ENCODE data around the gene FMN1.
A peak's percentile ranks its signal among the peaks of the same experiment; 100 is the strongest.

FMN1 gene

DNA sequence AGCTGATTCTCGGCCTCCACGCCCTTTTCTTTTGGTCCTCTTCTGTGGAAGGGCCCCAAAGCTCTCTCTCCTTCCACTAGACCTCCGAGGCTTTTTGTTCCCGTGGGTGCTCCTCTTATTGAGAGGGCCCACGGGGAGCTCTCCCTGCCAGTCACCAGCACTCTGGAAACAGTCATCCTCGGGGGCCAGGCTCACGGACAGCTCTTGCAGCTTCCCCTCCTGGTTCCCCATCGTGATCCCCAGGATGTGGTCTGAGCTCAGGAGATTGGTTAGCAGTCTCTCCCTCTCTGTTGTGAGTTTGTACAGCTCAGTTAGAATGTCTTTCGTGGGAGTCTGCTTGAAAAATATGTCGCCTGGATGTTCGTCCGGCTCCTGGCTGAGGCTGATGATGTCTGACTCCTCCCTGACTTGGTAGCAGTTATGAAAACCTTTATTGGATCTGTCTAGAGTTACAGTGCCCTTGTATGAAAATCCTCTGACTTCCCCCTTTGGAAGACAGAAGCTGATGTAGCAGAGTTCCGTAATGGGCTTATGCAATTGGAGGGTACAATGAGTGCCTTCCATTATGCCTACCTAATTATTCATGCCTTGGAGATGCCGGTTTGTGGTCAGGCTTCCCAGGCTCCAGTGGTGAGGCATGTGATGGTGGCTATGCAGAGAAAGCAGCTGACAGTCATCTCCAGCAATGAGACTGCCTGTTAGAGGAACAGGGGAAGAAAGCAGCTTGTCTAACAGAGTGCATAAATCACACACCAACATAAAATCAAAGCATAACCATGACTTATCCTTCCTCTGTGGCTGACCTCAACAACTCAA, 40.0 kb downstream of the FMN1 start:
- H3K23ac ChIP-seq (ENCODE audit: low read length): no peak overlapping the region
- DNase-seq: peak; percentile 57 to 67
- no peaks in the 10 kb centered on the region for H3K9me3 ChIP-seq (ENCODE audit: insufficient read depth, low read depth, low read length)
- no peak overlapping the region for H3K14ac ChIP-seq (ENCODE audit: low read length)
- no CpG with 5 or more reads among the region's 14 CpGs for WGBS (ENCODE audit: extremely low coverage, insufficient coverage, insufficient read length)
- no peaks in the 10 kb centered on the region for H3K36me3 ChIP-seq (ENCODE audit: control insufficient read depth in 1 of 2, insufficient read depth in 2 of 2, low read length in 2 of 2)
- H2BK12ac ChIP-seq (ENCODE audit: low read length): peak overlapping the region; percentile 13
- H2BK5ac ChIP-seq (ENCODE audit: low read depth, low read length, poor library complexity): no peak overlapping the region
- H3K79me1 ChIP-seq (ENCODE audit: low read length): peaks cover 15% of the 10 kb centered on the region
- H2AFZ ChIP-seq (ENCODE audit: insufficient read depth, low read length, poor library complexity): no peak overlapping the region
- no peak overlapping the region for H3K4ac ChIP-seq (ENCODE audit: low read depth, low read length)
- no peak overlapping the region for H2AK5ac ChIP-seq (ENCODE audit: low read length)
- no peak overlapping the region for H3K4me3 ChIP-seq (ENCODE audit: low read depth, low read length)
- no peak overlapping the region for H4K12ac ChIP-seq (ENCODE audit: low read depth, low read length)
- no peak overlapping the region for H3K4me2 ChIP-seq (ENCODE audit: low read length)
- no peak overlapping the region for H4K8ac ChIP-seq (ENCODE audit: low read depth, low read length)
- peak overlapping the region; percentile 33 for H4K91ac ChIP-seq (ENCODE audit: low read depth, low read length)
- H3K4me1 ChIP-seq (ENCODE audit: control insufficient read depth in 1 of 2, insufficient read depth in 2 of 2, low read length in 2 of 2): peaks cover 7 to 15% of the 10 kb centered on the region in 2 experiments
- no peak overlapping the region for H3K9ac ChIP-seq (ENCODE audit: low read length)
- H3K27me3 ChIP-seq (ENCODE audit: insufficient read depth, low read length): no peaks in the 10 kb centered on the region
- no peaks in the 10 kb centered on the region for H3K79me2 ChIP-seq (ENCODE audit: control insufficient read depth, insufficient read depth, low read length, poor library complexity)
- no peak overlapping the region for H3K27ac ChIP-seq (ENCODE audit: low read depth, low read length)
- no peak overlapping the region for H3K18ac ChIP-seq (ENCODE audit: low read length)
- peak overlapping the region; percentile 10 for H2BK120ac ChIP-seq (ENCODE audit: insufficient read depth, low read length, poor library complexity)

GRCh38 chr15:33153548-33153947, 41.0 kb downstream of the FMN1 start:
- Histone ChIP-seq H2BK12ac (ENCODE audit: low read length) (peak overlapping the region; percentile 21), H3K79me1 (ENCODE audit: low read length) (peaks cover 13% of the 10 kb centered on the region), H2BK5ac (ENCODE audit: low read depth, low read length, poor library complexity) (no peak overlapping the region), H4K12ac (ENCODE audit: low read depth, low read length) (no peak overlapping the region), H4K8ac (ENCODE audit: low read depth, low read length) (no peak overlapping the region), H3K4ac (ENCODE audit: low read depth, low read length) (no peak overlapping the region), H3K23ac (ENCODE audit: low read length) (no peak overlapping the region), H2AFZ (ENCODE audit: insufficient read depth, low read length, poor library complexity) (no peak overlapping the region), H2BK120ac (ENCODE audit: insufficient read depth, low read length, poor library complexity) (peak overlapping the region; percentile 4), H3K9ac (ENCODE audit: low read length) (no peak overlapping the region), H3K27ac (ENCODE audit: low read depth, low read length) (no peak overlapping the region), H3K27me3 (ENCODE audit: insufficient read depth, low read length) (no peaks in the 10 kb centered on the region), H3K14ac (ENCODE audit: low read length) (no peak overlapping the region), H3K9me3 (ENCODE audit: insufficient read depth, low read depth, low read length) (no peaks in the 10 kb centered on the region), H3K79me2 (ENCODE audit: control insufficient read depth, insufficient read depth, low read length, poor library complexity) (no peaks in the 10 kb centered on the region), H3K18ac (ENCODE audit: low read length) (peak overlapping the region; percentile 3), H2AK5ac (ENCODE audit: low read length) (no peak overlapping the region), H4K91ac (ENCODE audit: low read depth, low read length) (peak overlapping the region; percentile 33), H3K4me3 (ENCODE audit: low read depth, low read length) (no peak overlapping the region), H3K36me3 (ENCODE audit: control insufficient read depth in 1 of 2, insufficient read depth in 2 of 2, low read length in 2 of 2) (no peaks in the 10 kb centered on the region), H3K4me1 (ENCODE audit: control insufficient read depth in 1 of 2, insufficient read depth in 2 of 2, low read length in 2 of 2) (peaks cover 7 to 15% of the 10 kb centered on the region in 2 experiments), H3K4me2 (ENCODE audit: low read length) (no peak overlapping the region)
- no peak for DNase-seq
- no CpG with 5 or more reads among the region's 17 CpGs for WGBS (ENCODE audit: extremely low coverage, insufficient coverage, insufficient read length)

- Histone ChIP-seq H2AFZ (ENCODE audit: insufficient read depth, low read length, poor library complexity) (no peak overlapping the region), H4K12ac (ENCODE audit: low read depth, low read length) (no peak overlapping the region), H3K79me2 (ENCODE audit: control insufficient read depth, insufficient read depth, low read length, poor library complexity) (no peaks in the 10 kb centered on the region), H3K27me3 (ENCODE audit: insufficient read depth, low read length) (no peaks in the 10 kb centered on the region), H4K8ac (ENCODE audit: low read depth, low read length) (peak overlapping the region; percentile 8), H3K4me1 (ENCODE audit: control insufficient read depth in 1 of 2, insufficient read depth in 2 of 2, low read length in 2 of 2) (peaks cover 9 to 14% of the 10 kb centered on the region in 2 experiments), H3K4me2 (ENCODE audit: low read length) (no peak overlapping the region), H2AK5ac (ENCODE audit: low read length) (no peak overlapping the region), H2BK5ac (ENCODE audit: low read depth, low read length, poor library complexity) (no peak overlapping the region), H3K23ac (ENCODE audit: low read length) (no peak overlapping the region), H3K18ac (ENCODE audit: low read length) (no peak overlapping the region), H3K9ac (ENCODE audit: low read length) (no peak overlapping the region), H3K79me1 (ENCODE audit: low read length) (peaks cover 10% of the 10 kb centered on the region), H2BK12ac (ENCODE audit: low read length) (peak overlapping the region; percentile 32), H3K27ac (ENCODE audit: low read depth, low read length) (no peak overlapping the region), H3K14ac (ENCODE audit: low read length) (peak overlapping the region; percentile 13), H3K9me3 (ENCODE audit: insufficient read depth, low read depth, low read length) (no peaks in the 10 kb centered on the region), H4K91ac (ENCODE audit: low read depth, low read length) (peak overlapping the region; percentile 33), H3K4ac (ENCODE audit: low read depth, low read length) (no peak overlapping the region), H3K36me3 (ENCODE audit: control insufficient read depth in 1 of 2, insufficient read depth in 2 of 2, low read length in 2 of 2) (no peaks in the 10 kb centered on the region), H2BK120ac (ENCODE audit: insufficient read depth, low read length, poor library complexity) (no peak overlapping the region), H3K4me3 (ENCODE audit: low read depth, low read length) (no peak overlapping the region)
- DNase-seq: peak in 1 of 2 donors; percentile 54
- no CpG with 5 or more reads among the region's 5 CpGs for WGBS (ENCODE audit: extremely low coverage, insufficient coverage, insufficient read length)
These were observed 41.9 kb downstream of the FMN1 start for GRCh38 chr15:33152502-33153109.

GRCh38 chr15:33150971-33151370, 43.5 kb downstream of the FMN1 start:
- Histone ChIP-seq H2AFZ (ENCODE audit: insufficient read depth, low read length, poor library complexity) (no peak overlapping the region), H3K79me2 (ENCODE audit: control insufficient read depth, insufficient read depth, low read length, poor library complexity) (no peaks in the 10 kb centered on the region), H3K9ac (ENCODE audit: low read length) (no peak overlapping the region), H3K27ac (ENCODE audit: low read depth, low read length) (no peak overlapping the region), H3K9me3 (ENCODE audit: insufficient read depth, low read depth, low read length) (no peaks in the 10 kb centered on the region), H3K4me1 (ENCODE audit: control insufficient read depth in 1 of 2, insufficient read depth in 2 of 2, low read length in 2 of 2) (peaks cover 9 to 12% of the 10 kb centered on the region in 2 experiments), H4K8ac (ENCODE audit: low read depth, low read length) (no peak overlapping the region), H2BK5ac (ENCODE audit: low read depth, low read length, poor library complexity) (no peak overlapping the region), H3K18ac (ENCODE audit: low read length) (no peak overlapping the region), H2AK5ac (ENCODE audit: low read length) (no peak overlapping the region), H2BK12ac (ENCODE audit: low read length) (no peak overlapping the region), H3K23ac (ENCODE audit: low read length) (no peak overlapping the region), H2BK120ac (ENCODE audit: insufficient read depth, low read length, poor library complexity) (no peak overlapping the region), H3K4ac (ENCODE audit: low read depth, low read length) (no peak overlapping the region), H3K27me3 (ENCODE audit: insufficient read depth, low read length) (no peaks in the 10 kb centered on the region), H3K36me3 (ENCODE audit: control insufficient read depth in 1 of 2, insufficient read depth in 2 of 2, low read length in 2 of 2) (no peaks in the 10 kb centered on the region), H3K79me1 (ENCODE audit: low read length) (peaks cover 9% of the 10 kb centered on the region), H4K12ac (ENCODE audit: low read depth, low read length) (no peak overlapping the region), H3K4me2 (ENCODE audit: low read length) (no peak overlapping the region), H3K4me3 (ENCODE audit: low read depth, low read length) (no peak overlapping the region), H3K14ac (ENCODE audit: low read length) (no peak overlapping the region), H4K91ac (ENCODE audit: low read depth, low read length) (no peak overlapping the region)
- DNase-seq: peak in 1 of 2 donors; percentile 22
- no CpG with 5 or more reads among the region's 1 CpG for WGBS (ENCODE audit: extremely low coverage, insufficient coverage, insufficient read length)
